K562 (cell line): ENCODE measurements around the gene DCN. TPM values are rescaled to one million over a fixed set of nuclear protein-coding genes. Genes with fewer than 3 reads are reported as not detected.

ENCODE experiments used
- ATAC-seq: fragments of 200-7000 bp; cut with Tn5 transposase; 3 replicates; pipeline ENCODE4 v1.9.1; 2020; ENCODE audit warnings: moderate library complexity
- BruUV-seq: library from RNA; stranded (reverse); fragments of 400-500 nt; replicated peaks from 2 replicates; lab custom pipeline; 2021; lab: Mats Ljungman, UMichigan
- CTCF ChIA-PET: fragments of 300-600 bp; formaldehyde crosslinking; extraction: SDS; loops from one replicate; lab custom pipeline; 2021; ENCODE audit warnings: low intra/inter-chr PET ratio; lab: Yijun Ruan, JAX
- POLR2A ChIA-PET: fragments of 300-600, 350-650 bp; sonication (Branson Sonifier 250); formaldehyde crosslinking; extraction: SDS; loops from one replicate; lab custom pipeline; 2021; ENCODE audit warnings: antibody characterized with exemption, inconsistent platforms; lab: Yijun Ruan, JAX
- DNase-seq, 4 experiments: peaks; one replicate each; pipeline versions ENCODE4 v3.0.0 to v3.0.0-alpha.2; 2011 to 2018; ENCODE audit warnings: low spot score in 3 of 4, mixed read lengths in 3 of 4; ENCODE audit errors: extremely low read depth in 1 of 4
- FAIRE-seq: peaks from 2 replicates; lab custom pipeline; 2011; peaks lifted over from hg19 to GRCh38; lab: Jason Lieb, UNC
- H2AFZ ChIP-seq: 2 replicates; pipeline ENCODE4 v1.6.0; 2011; ENCODE audit warnings: low read depth, low read length, control low read depth, inconsistent platforms
- H3K27ac ChIP-seq: fragments of 200-600 bp; 3 replicates; pipeline ENCODE4 v1.8.0; 2011; ENCODE audit warnings: low read depth, mild to moderate bottlenecking, control low read depth, inconsistent platforms, low read length, moderate library complexity, mixed read lengths; ENCODE audit errors: extremely low read depth
- H3K27me3 ChIP-seq, 2 experiments: fragments of 300-600 bp in 1 of 2; 2 replicates in 1 of 2; 3 replicates in 1 of 2; pipeline versions ENCODE4 v1.6.0 to v1.8.0; 2011; ENCODE audit warnings: inconsistent platforms in 2 of 2, low read length in 2 of 2, mild to moderate bottlenecking in 1 of 2, mixed read lengths in 1 of 2, moderate library complexity in 1 of 2; ENCODE audit not compliant: control insufficient read depth in 2 of 2, insufficient read depth in 2 of 2
- H3K36me3 ChIP-seq: fragments of 300-600 bp; 3 replicates; pipeline ENCODE4 v1.8.0; 2011; ENCODE audit warnings: mild to moderate bottlenecking, low read length, inconsistent platforms; ENCODE audit not compliant: control insufficient read depth, insufficient read depth
- H3K4me1 ChIP-seq, 2 experiments: fragments of 200-600 bp in 1 of 2; replicated peaks in 1 of 2; 2 replicates in 1 of 2; 3 replicates in 1 of 2; pipeline versions ENCODE4 v1.5.1 to v1.8.0; 2011; ENCODE audit warnings: inconsistent platforms in 2 of 2, low read length in 2 of 2, mild to moderate bottlenecking in 1 of 2, mixed read lengths in 1 of 2, moderate library complexity in 1 of 2; ENCODE audit not compliant: control insufficient read depth in 2 of 2, insufficient read depth in 2 of 2
- H3K4me2 ChIP-seq: 2 replicates; pipeline ENCODE4 v1.6.1; 2011; ENCODE audit warnings: low read length, control low read depth, inconsistent platforms, mixed read lengths; ENCODE audit not compliant: insufficient read depth
- H3K4me3 ChIP-seq: fragments of 200-600 bp; sonication (generic), shearing (Covaris generic); 2 replicates; pipeline ENCODE4 v1.5.1; 2016; ENCODE audit warnings: control low read depth, inconsistent platforms
- H3K79me2 ChIP-seq: fragments of 200-600 bp; 3 replicates; pipeline ENCODE4 v1.8.0; 2011; ENCODE audit warnings: low read length, inconsistent platforms; ENCODE audit not compliant: control insufficient read depth, insufficient read depth
- H3K9ac ChIP-seq, 2 experiments: 2 replicates each; pipeline versions ENCODE4 v1.6.0 to v1.6.1; 2011; ENCODE audit warnings: low read depth in 2 of 2, low read length in 2 of 2, control low read depth in 1 of 2, inconsistent platforms in 1 of 2, mild to moderate bottlenecking in 1 of 2, mixed read lengths in 1 of 2; ENCODE audit not compliant: insufficient read depth in 1 of 2
- H3K9me1 ChIP-seq: one replicate; pipeline ENCODE4 v1.6.0; 2011; ENCODE audit warnings: inconsistent platforms, mild to moderate bottlenecking, low read length, moderate library complexity; ENCODE audit not compliant: control insufficient read depth, insufficient read depth
- H3K9me3 ChIP-seq: replicated peaks from 2 replicates; pipeline ENCODE4 v1.5.1; 2011; ENCODE audit warnings: low read depth, low read length, inconsistent platforms; ENCODE audit not compliant: control insufficient read depth, insufficient read depth
- H4K20me1 ChIP-seq: replicated peaks from 2 replicates; pipeline ENCODE4 v1.6.1; 2011; ENCODE audit warnings: low read length, inconsistent platforms, mixed read lengths; ENCODE audit not compliant: control insufficient read depth, insufficient read depth
- CBFA2T2 ChIP-seq: fragments of 450-650 bp; conservative IDR thresholded peaks from 2 replicates; pipeline ENCODE4 v1.6.1; 2017; ENCODE audit warnings: mild to moderate bottlenecking
- EP300 ChIP-seq: IDR thresholded peaks from 2 replicates; pipeline ENCODE4 v1.6.1; 2012; ENCODE audit warnings: low read length, improper control_type of control experiment
- EP400 ChIP-seq: fragments of 450-650 bp; IDR thresholded peaks from 2 replicates; pipeline ENCODE4 v1.6.1; 2017; ENCODE audit warnings: antibody characterized with exemption, mild to moderate bottlenecking, moderate library complexity
- ETS1 ChIP-seq: conservative IDR thresholded peaks from 2 replicates; pipeline ENCODE4 v1.6.1; 2011; ENCODE audit warnings: low read depth, mild to moderate bottlenecking, low read length; ENCODE audit not compliant: control insufficient read depth
- GTF2E2 ChIP-seq: fragments of 200-800 bp; sonication (Bioruptor generic); IDR thresholded peaks from 2 replicates; pipeline ENCODE4 v1.6.1; 2016; ENCODE audit warnings: missing genetic modification characterization, missing compliant biosample characterization
- GTF2F1 ChIP-seq: IDR thresholded peaks from 2 replicates; pipeline ENCODE4 v1.6.1; 2011; ENCODE audit warnings: low read depth, low read length, improper control_type of control experiment
- HDAC1 ChIP-seq, 2 experiments: fragments of 450-650 bp; IDR thresholded peaks; 2 replicates each; pipeline ENCODE4 v1.6.1; 2016 to 2017; ENCODE audit warnings: inconsistent platforms in 1 of 2, mild to moderate bottlenecking in 1 of 2, moderate library complexity in 1 of 2
- IRF2 ChIP-seq: sonication (generic); formaldehyde crosslinking; IDR thresholded peaks from 2 replicates; pipeline ENCODE4 v1.8.1; 2022; ENCODE audit warnings: mild to moderate bottlenecking, missing genetic modification reagents
- L3MBTL2 ChIP-seq: fragments of 450-650 bp; IDR thresholded peaks from 2 replicates; pipeline ENCODE4 v1.6.1; 2016; ENCODE audit warnings: mild to moderate bottlenecking, moderate library complexity
- NFE2L1 ChIP-seq: fragments of 450-650 bp; IDR thresholded peaks from 2 replicates; pipeline ENCODE4 v1.6.1; 2016; ENCODE audit warnings: missing genetic modification characterization, low read depth, mild to moderate bottlenecking, missing compliant biosample characterization, moderate library complexity, borderline replicate concordance
- POLR3A ChIP-seq: IDR thresholded peaks from 2 replicates; pipeline ENCODE4 v1.6.1; 2011; ENCODE audit warnings: borderline replicate concordance, mild to moderate bottlenecking, moderate library complexity; ENCODE audit not compliant: insufficient read length, insufficient read depth; ENCODE audit errors: extremely low read depth
- THAP12 ChIP-seq: fragments of 250-450 bp; sonication (Bioruptor Pico); IDR thresholded peaks from 2 replicates; pipeline ENCODE4 v1.9.0; 2021; ENCODE audit warnings: mild to moderate bottlenecking, inconsistent platforms
- U2AF2 ChIP-seq: fragments of 200-400 bp; formaldehyde crosslinking; optimal IDR thresholded peaks from 2 replicates; pipeline ENCODE3; 2017; ENCODE audit warnings: low read depth, mild to moderate bottlenecking, low read length
- VEZF1 ChIP-seq: fragments of 200-800 bp; sonication (Bioruptor generic); IDR thresholded peaks from 2 replicates; pipeline ENCODE4 v1.6.1; 2017; ENCODE audit warnings: missing genetic modification characterization, missing compliant biosample characterization
- ZFP30 ChIP-seq: fragments of 250-450 bp; sonication (Bioruptor Pico); IDR thresholded peaks from 2 replicates; pipeline ENCODE4 v1.8.0; 2022; ENCODE audit warnings: moderate library complexity, mild to moderate bottlenecking, inconsistent platforms, borderline replicate concordance
- ZNF184 ChIP-seq: sonication (generic); formaldehyde crosslinking; IDR thresholded peaks from 2 replicates; pipeline ENCODE4 v1.5.0; 2020; ENCODE audit warnings: missing genetic modification reagents
- WGBS: fragments of 100-300 bp; shearing (Covaris generic); methylation state at CpG from one replicate; pipeline ENCODE4 v1.1.6; 2016; ENCODE audit warnings: low coverage, mixed read lengths; ENCODE audit not compliant: insufficient coverage; ENCODE audit errors: missing lambda C conversion rate; 5-methylcytosine and 5-hydroxymethylcytosine counted together
- in situ Hi-C: fragments of 300-500 bp; cut with MboI; formaldehyde crosslinking; loops from 4 replicates; pipeline ENCODE4 v1.15.0; 2018; ENCODE audit warnings: inconsistent platforms, mixed read lengths
- intact Hi-C: fragments of 100-400 bp; cut with micrococcal nuclease; formaldehyde crosslinking; loops from 2 replicates; pipeline ENCODE4 v1.14.2; 2022
- polyA plus RNA-seq, 8 experiments: library from polyadenylated mRNA; depleted of rRNA in 4 of 8; stranded (reverse) in 5 of 8; unstranded in 3 of 8; fragments of >200 nt; fragmentation: Nextera tagmentation in 2 of 8; fragmentation: Illumina TruSeq in 1 of 8; extraction: Ambion mirVana in 2 of 8; extraction: Trizol in 1 of 8; gene quantifications; 2 replicates each; pipeline versions ENCODE4 v1.2.1 to v1.2.3, GENCODE V29; 2011 to 2014; ENCODE audit warnings: inconsistent platforms in 1 of 8, missing spikeins in 1 of 8
- total RNA-seq, 7 experiments: library from RNA; depleted of rRNA in 6 of 7; stranded (reverse); fragments of >200 nt in 6 of 7; fragmentation: Illumina TruSeq in 2 of 7; extraction: Trizol in 2 of 7; gene quantifications; 2 replicates each; pipeline versions ENCODE4 v1.2.1 to v1.2.3, GENCODE V29; 2011 to 2021; ENCODE audit warnings: low replicate concordance in 1 of 7
- TF ChIP-seq, protein P1 (sequence below): fragments of 450-650 bp; IDR thresholded peaks from 2 replicates; pipeline ENCODE4 v1.6.1; 2016; ENCODE audit warnings: low read depth, mild to moderate bottlenecking, moderate library complexity

The DCN gene
- total and polyA plus RNA-seq, 9 of the 15 experiments (the other 6 are each of a cell fraction or from before 2014, with no cell fraction given): 0.08 to 2.4 (median 0.31) TPM; not detected in 1

DNA sequence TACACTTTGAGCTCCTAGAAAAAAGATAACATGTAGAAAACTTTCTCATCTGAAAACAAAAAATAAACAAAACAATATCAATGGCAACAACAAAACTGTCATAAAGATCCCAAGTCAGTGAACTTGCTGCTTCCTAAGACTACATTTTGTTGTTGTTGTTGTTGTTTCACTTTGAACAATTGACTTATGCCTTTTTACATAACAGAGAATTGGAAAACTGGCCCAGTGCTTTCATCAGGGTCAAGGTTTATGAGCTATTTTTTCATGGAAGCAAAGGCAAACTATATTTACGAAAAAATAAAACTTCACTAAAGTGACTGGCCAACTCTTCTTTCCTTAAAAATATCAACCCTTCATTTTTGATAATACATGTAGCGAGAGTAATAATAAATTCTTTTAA is 6.3 kb downstream of the DCN start:
- Histone ChIP-seq H3K79me2 (no peaks in the 10 kb centered on the region), H3K36me3 (no peaks in the 10 kb centered on the region), H3K9ac (no peak overlapping the region), H3K27me3 (no peaks in the 10 kb centered on the region), H3K9me3 (no peaks in the 10 kb centered on the region), H3K4me3 (no peak overlapping the region), H3K27ac (no peak overlapping the region), H3K4me2 (no peak overlapping the region), H4K20me1 (no peaks in the 10 kb centered on the region), H2AFZ (no peak overlapping the region), H3K4me1 (no peaks in the 10 kb centered on the region), H3K9me1 (no peaks in the 10 kb centered on the region)
- no peak for ATAC-seq
- in situ Hi-C loops (no loop called here), intact Hi-C loops (no loop called here)
- BruUV-seq: no TSS peak
- no peak for FAIRE-seq
- ChIA-PET CTCF (no interaction called here), POLR2A (no interaction called here)
- WGBS: 0% methylated on average over 2 of the region's 2 CpGs
- DNase-seq: no peak
- no peak for TF ChIP-seq EP400
- TF ChIP-seq CBFA2T2: no peak
- TF ChIP-seq IRF2 (CRISPR knock-in tag): no peak
- no peak for TF ChIP-seq POLR3A
- no peak for TF ChIP-seq L3MBTL2
- TF ChIP-seq HDAC1 (IDR thresholded peaks at IDR 0.05): no peak
- no peak for TF ChIP-seq EP300
- TF ChIP-seq THAP12 (CRISPR knock-in tag): no peak
- TF ChIP-seq ZNF184 (CRISPR knock-in tag): no peak
- no peak for TF ChIP-seq U2AF2
- no peak for TF ChIP-seq VEZF1 (CRISPR knock-in tag)
- TF ChIP-seq, protein P1, sequence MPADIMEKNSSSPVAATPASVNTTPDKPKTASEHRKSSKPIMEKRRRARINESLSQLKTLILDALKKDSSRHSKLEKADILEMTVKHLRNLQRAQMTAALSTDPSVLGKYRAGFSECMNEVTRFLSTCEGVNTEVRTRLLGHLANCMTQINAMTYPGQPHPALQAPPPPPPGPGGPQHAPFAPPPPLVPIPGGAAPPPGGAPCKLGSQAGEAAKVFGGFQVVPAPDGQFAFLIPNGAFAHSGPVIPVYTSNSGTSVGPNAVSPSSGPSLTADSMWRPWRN: no peak
- TF ChIP-seq ETS1: no peak
- TF ChIP-seq NFE2L1 (tag): no peak
- no peak for TF ChIP-seq ZFP30 (CRISPR knock-in tag)
- no peak for TF ChIP-seq GTF2F1
- no peak for TF ChIP-seq GTF2E2 (tag)
